PC-9 (cell line): ENCODE measurements around the gene ILKAP. TPM values are rescaled to one million over a fixed set of nuclear protein-coding genes. Genes with fewer than 3 reads are reported as not detected.

Source experiments
- total RNA-seq: library from RNA; stranded (reverse); gene quantifications from 2 replicates; pipeline ENCODE4 v1.2.3, GENCODE V29; 2021

Gene ILKAP
- total RNA-seq, 1 experiment from 2014 or later: 55.6 TPM

Other genes starting within 250 kb of the ILKAP start
- 76.7 and 103 TPM in 2 replicates for gene UBE2F, start 236.7 kb downstream of the ILKAP start, total RNA-seq
- gene SCLY, start 142.7 kb downstream of the ILKAP start, total RNA-seq: 33.9 and 40.0 TPM in 2 replicates
- gene ESPNL, start 103.4 kb downstream of the ILKAP start, total RNA-seq: 1.1 and 2.2 TPM in 2 replicates
- gene KLHL30, start 65.0 kb downstream of the ILKAP start, total RNA-seq: 0.80 and 1.2 TPM in 2 replicates
- 9.7 and 18.3 TPM in 2 replicates for gene ERFE, start 44.7 kb downstream of the ILKAP start, total RNA-seq
- 8.4 and 14.3 TPM in 2 replicates for gene HES6, start 36.3 kb upstream of the ILKAP start, total RNA-seq
- 18.9 and 22.9 TPM in 2 replicates for gene PER2, start 84.9 kb upstream of the ILKAP start, total RNA-seq
- 50.2 and 51.7 TPM in 2 replicates for gene TRAF3IP1, start 116.8 kb upstream of the ILKAP start, total RNA-seq
- 56.7 and 64.6 TPM in 2 replicates for gene ASB1, start 223.2 kb upstream of the ILKAP start, total RNA-seq